Psoas muscle (tissue), 8 donors: ENCODE data around the gene PNPLA5. TPM values are rescaled to one million over a fixed set of nuclear protein-coding genes. Genes with fewer than 3 reads are reported as not detected.
A peak's percentile ranks its signal among the peaks of the same experiment; 100 is the strongest.
"Not testable (repeated sequence)": the region's sequence is repeated elsewhere in the genome, so short reads cannot be mapped to it uniquely, and the experiment has no call there.

Experiments
- ATAC-seq, 4 donors: fragments of 200-7000 bp; cut with Tn5 transposase; one replicate each; pipeline ENCODE4 v1.9.1; 2020; ENCODE audit warnings: moderate library complexity in 3 of 4, mild to moderate bottlenecking in 2 of 4
- DNase-seq, 2 donors: peaks; one replicate each; pipeline ENCODE4 v3.0.0-alpha.2; 2020
- H3K27ac ChIP-seq: fragments of 200-600 bp; one replicate; pipeline ENCODE4 v1.8.0; 2022
- H3K27me3 ChIP-seq, 3 donors: fragments of 200-600 bp in 1 of 3; one replicate each; pipeline versions ENCODE4 v1.6.1 to v1.8.0; 2013 to 2022; ENCODE audit warnings: low read length in 2 of 3, mild to moderate bottlenecking in 2 of 3, moderate library complexity in 1 of 3; ENCODE audit not compliant: insufficient read depth in 3 of 3
- H3K36me3 ChIP-seq, 2 donors: fragments of 200-600 bp in 1 of 2; one replicate each; pipeline versions ENCODE4 v1.6.1 to v1.8.0; 2013 to 2022; ENCODE audit warnings: low read depth in 1 of 2, mild to moderate bottlenecking in 1 of 2, moderate library complexity in 1 of 2; ENCODE audit not compliant: insufficient read depth in 1 of 2
- H3K4me1 ChIP-seq: fragments of 200-600 bp; one replicate; pipeline ENCODE4 v1.8.0; 2022
- H3K4me3 ChIP-seq: fragments of 200-600 bp; one replicate; pipeline ENCODE4 v1.8.0; 2022; ENCODE audit warnings: mild to moderate bottlenecking
- H3K9me3 ChIP-seq: fragments of 200-600 bp; one replicate; pipeline ENCODE4 v1.8.0; 2022
- CTCF ChIP-seq: fragments of 200-600 bp; IDR thresholded peaks from one replicate; pipeline ENCODE4 v1.8.0; 2022; ENCODE audit warnings: antibody characterized with exemption
- WGBS, 3 donors: extraction: QIAGEN DNeasy Blood & Tissue Kit; methylation state at CpG; one replicate each; pipeline versions ENCODE4 v1.1.6 to v1.1.7; 2013; 5-methylcytosine and 5-hydroxymethylcytosine counted together
- intact Hi-C, 2 donors: fragments of 100-400 bp; cut with DNase I; formaldehyde crosslinking; loops; one replicate each; pipeline versions ENCODE4 v1.11.0 to v1.14.2; 2022
- polyA plus RNA-seq, 3 donors: library from polyadenylated mRNA; stranded (reverse); fragments of 200-250 nt; gene quantifications; one replicate each; pipeline ENCODE4 v1.2.3, GENCODE V29; 2013
- total RNA-seq, 4 donors: library from RNA; stranded (reverse); fragmentation: NEBNext Ultra II Directional in 2 of 4; extraction: Animal tissue kit (Norgen Biotek cat#: 25700) in 2 of 4; gene quantifications; one replicate each; pipeline versions ENCODE4 v1.2.1 to v1.2.4, GENCODE V29; 2021 to 2023
- donor health status: healthy with polysubstance abuse.
- donor health status: DM: no; HTN: no; CAD: no; lungs with moderate emphysema.
- donor health status: Bipolar disorder and iron deficiency.
- donor health status: healthy.
- donor health status: DM: yes; HTN: yes; CAD: no.
- donor health status: DM: no; HTN: no; CAD: no.
- donor health status: DM: no; HTN: no; CAD: no.
- donor health status: DM: yes; HTN: yes; CAD: no.

PNPLA5 gene
- total and polyA plus RNA-seq, 7 donors = 0.01 to 0.18 TPM; not detected in 5

GRCh38 chr22:43878831-43879550 lies 12.8 kb downstream of the PNPLA5 start:
- intact Hi-C loops = no loop called here

DNA sequence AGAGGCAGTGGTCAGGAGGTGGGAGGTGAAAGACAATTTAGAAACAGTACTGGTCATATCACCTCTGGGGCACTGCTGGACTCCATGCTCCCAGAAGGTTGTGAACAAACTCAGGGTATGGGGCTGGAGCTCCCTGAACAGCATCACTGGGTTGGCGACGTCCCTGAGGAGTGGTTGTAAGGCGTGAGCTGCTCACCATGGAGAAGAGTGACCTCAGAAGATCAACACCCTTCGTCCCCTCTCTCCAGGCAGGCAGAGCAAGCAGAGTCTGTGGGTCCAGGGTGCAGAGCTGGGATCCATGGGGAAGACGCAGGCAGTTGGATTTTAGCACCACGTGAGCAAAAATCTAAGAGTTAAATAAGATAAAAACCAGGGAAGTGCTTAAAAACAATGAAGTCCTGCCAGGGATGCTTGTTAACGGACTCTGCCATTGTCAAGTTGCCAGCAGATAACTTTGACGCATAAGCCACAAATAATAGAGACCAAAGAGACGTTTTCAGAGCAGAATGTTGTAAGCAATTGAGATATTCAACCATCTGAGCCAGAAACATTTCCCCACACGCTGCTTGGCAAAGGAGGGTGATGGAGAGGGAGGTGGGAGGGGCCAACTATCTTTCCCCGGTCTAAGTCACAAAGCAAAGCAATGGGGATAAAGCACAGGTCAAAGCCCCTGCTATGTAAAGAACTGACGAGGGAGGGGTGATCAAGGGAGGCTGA lies 13.6 kb downstream of the PNPLA5 start:
- DNase-seq = peak in 1 of 2 donors; percentile 14
- ATAC-seq = no peak
- whole genome bisulfite sequencing, 3 donors = 49 to 52% (median 51%) methylated on average over 12 of the region's 12 CpGs
- H3K27ac ChIP-seq = no peak overlapping the region
- intact Hi-C loops = no loop called here
- H3K27me3 ChIP-seq = peaks cover 0 to 45% (median 7%) of the 10 kb centered on the region in 3 donors
- no peaks in the 10 kb centered on the region for H3K4me1 ChIP-seq
- no peaks in the 10 kb centered on the region for H3K36me3 ChIP-seq
- no peak overlapping the region for H3K4me3 ChIP-seq
- H3K9me3 ChIP-seq = no peaks in the 10 kb centered on the region
- no peak for TF ChIP-seq CTCF

More at GRCh38 chr22:43878831-43879550, 12.8 kb downstream of the PNPLA5 start:
- H3K36me3 ChIP-seq = no peaks in the 10 kb centered on the region
- no peak overlapping the region for H3K4me3 ChIP-seq
- DNase-seq (peak in 1 of 2 donors; percentile 24), ATAC-seq (no peak)
- H3K27me3 ChIP-seq = peaks cover 0 to 45% (median 7%) of the 10 kb centered on the region in 3 donors
- no peak overlapping the region for H3K27ac ChIP-seq
- TF ChIP-seq CTCF = no peak
- H3K9me3 ChIP-seq = no peaks in the 10 kb centered on the region
- no peaks in the 10 kb centered on the region for H3K4me1 ChIP-seq
- WGBS, 3 donors = 63 to 73% (median 71%) methylated on average over 12 of the region's 12 CpGs

DNA sequence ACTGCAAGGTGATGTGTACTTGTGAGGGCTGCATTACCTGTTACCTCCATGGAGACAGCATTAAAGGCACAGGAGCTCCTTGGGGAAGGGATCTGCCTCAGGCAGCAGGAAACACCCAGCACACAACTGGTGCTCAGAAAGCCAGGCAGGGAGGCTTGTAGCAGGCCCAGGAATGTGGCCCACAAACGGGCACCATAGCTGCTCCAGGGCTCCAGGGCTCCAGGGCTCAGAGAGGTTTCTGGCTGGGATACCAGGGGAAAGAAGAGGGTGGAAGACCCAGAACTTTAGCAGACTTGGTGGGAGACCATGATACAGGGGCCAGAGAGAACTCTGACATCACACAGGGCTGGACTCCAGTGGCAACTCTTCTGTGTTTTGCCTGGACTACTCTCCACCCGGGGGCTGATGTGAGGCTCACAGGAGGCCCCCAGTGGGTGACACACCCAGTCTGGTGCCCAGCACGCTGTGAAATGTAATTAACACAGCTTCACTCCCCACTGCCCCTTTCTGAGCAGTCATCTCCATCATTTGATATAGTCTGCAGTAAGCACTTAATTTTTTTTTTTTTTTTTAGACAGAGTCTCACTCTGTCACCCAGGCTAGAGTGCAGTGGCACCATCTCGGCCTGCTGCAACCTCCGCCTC lies 14.8 kb downstream of the PNPLA5 start:
- ATAC-seq = no peak
- Histone ChIP-seq H3K27ac (no peak overlapping the region), H3K9me3 (no peaks in the 10 kb centered on the region), H3K4me3 (no peak overlapping the region), H3K4me1 (no peaks in the 10 kb centered on the region), H3K27me3 (peaks cover 0 to 45% (median 7%) of the 10 kb centered on the region in 3 donors), H3K36me3 (no peaks in the 10 kb centered on the region)
- intact Hi-C loops = no loop called here
- peak in 1 of 2 donors; percentile 15 for DNase-seq
- no peak for TF ChIP-seq CTCF
- WGBS, 3 donors = 55 to 70% (median 66%) methylated on average over 5 of the region's 5 CpGs

DNA sequence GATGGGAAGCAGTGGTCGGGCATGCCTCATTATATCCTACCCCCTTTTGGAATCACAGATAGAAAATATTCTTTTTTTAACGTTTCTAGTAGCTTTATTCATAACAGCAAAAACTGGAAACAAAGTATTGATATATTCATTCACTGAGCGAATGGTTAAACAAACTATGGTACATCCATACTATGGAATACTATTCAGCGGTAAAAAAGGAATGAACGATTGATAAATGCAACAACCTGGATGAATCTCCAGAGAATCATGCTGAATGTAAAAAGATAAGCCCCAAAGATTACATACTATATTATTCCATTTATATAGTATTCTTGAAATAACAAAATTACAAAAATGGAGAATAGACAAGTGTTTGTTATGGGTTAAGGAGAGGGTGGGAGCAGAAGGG lies 22.0 kb downstream of the PNPLA5 start:
- no peak overlapping the region for H3K4me3 ChIP-seq
- 85 to 89% (median 88%) methylated on average over 5 of the region's 5 CpGs for WGBS, 3 donors
- H3K4me1 ChIP-seq = no peaks in the 10 kb centered on the region
- H3K36me3 ChIP-seq = no peaks in the 10 kb centered on the region
- DNase-seq (no peak), ATAC-seq (no peak)
- no peaks in the 10 kb centered on the region for H3K9me3 ChIP-seq
- intact Hi-C loops = no loop called here
- TF ChIP-seq CTCF = no peak
- H3K27me3 ChIP-seq = peaks cover 0 to 28% (median 4%) of the 10 kb centered on the region in 3 donors
- no peak overlapping the region for H3K27ac ChIP-seq

- peaks cover 2 to 30% (median 2%) of the 10 kb centered on the region in 3 donors for H3K27me3 ChIP-seq
- H3K4me1 ChIP-seq, intact Hi-C loops, H3K27ac ChIP-seq, H3K36me3 ChIP-seq, H3K9me3 ChIP-seq, H3K4me3 ChIP-seq, ATAC-seq: not testable (repeated sequence)
- WGBS, 3 donors = 71 to 74% (median 73%) methylated on average over 4 of the region's 4 CpGs
- DNase-seq = peak in 1 of 2 donors; percentile 24
These were observed 22.8 kb downstream of the PNPLA5 start for GRCh38 chr22:43869001-43869400.
